ENCODE results near the gene ISX.

GRCh38 chr22:35043252-35043933 lies 22.6 kb upstream of the ISX start:
- TF ChIP-seq POLR2AphosphoS5 (IDR thresholded peaks at IDR 0.05; ENCODE audit: low read depth, low read length), result no peak
- no peak for TF ChIP-seq POLR2A (IDR thresholded peaks at IDR 0.05; ENCODE audit: low read depth, low read length)
- TF ChIP-seq TAF1 (IDR thresholded peaks at IDR 0.05; ENCODE audit: low read depth, low read length), result no peak
